BLaER1 (cell line): Measurements from ENCODE around the gene ZNF747.

Experiments
- H3K27ac ChIP-seq: shearing (Covaris generic); formaldehyde crosslinking; 2 replicates; pipeline ENCODE4 v1.8.1; 2022
- H3K27me3 ChIP-seq: shearing (Covaris generic); formaldehyde crosslinking; 2 replicates; pipeline ENCODE4 v1.8.1; 2022
- H3K36me3 ChIP-seq: shearing (Covaris generic); formaldehyde crosslinking; 2 replicates; pipeline ENCODE4 v1.8.1; 2022
- H3K4me1 ChIP-seq: shearing (Covaris generic); formaldehyde crosslinking; 2 replicates; pipeline ENCODE4 v1.8.1; 2022
- H3K4me2 ChIP-seq: shearing (Covaris generic); formaldehyde crosslinking; 2 replicates; pipeline ENCODE4 v1.8.1; 2022
- H3K4me3 ChIP-seq: shearing (Covaris generic); formaldehyde crosslinking; 2 replicates; pipeline ENCODE4 v1.8.1; 2022
- H3K9ac ChIP-seq: shearing (Covaris generic); formaldehyde crosslinking; 2 replicates; pipeline ENCODE4 v1.8.1; 2022
- H3K9me3 ChIP-seq: shearing (Covaris generic); formaldehyde crosslinking; 2 replicates; pipeline ENCODE4 v1.8.1; 2022
- H4K20me1 ChIP-seq: shearing (Covaris generic); formaldehyde crosslinking; 2 replicates; pipeline ENCODE4 v1.8.1; 2022
- Cebpa-rat ChIP-seq: shearing (Covaris generic); IDR thresholded peaks from 2 replicates; pipeline ENCODE4 v1.8.1; 2022

Gene ZNF747

DNA sequence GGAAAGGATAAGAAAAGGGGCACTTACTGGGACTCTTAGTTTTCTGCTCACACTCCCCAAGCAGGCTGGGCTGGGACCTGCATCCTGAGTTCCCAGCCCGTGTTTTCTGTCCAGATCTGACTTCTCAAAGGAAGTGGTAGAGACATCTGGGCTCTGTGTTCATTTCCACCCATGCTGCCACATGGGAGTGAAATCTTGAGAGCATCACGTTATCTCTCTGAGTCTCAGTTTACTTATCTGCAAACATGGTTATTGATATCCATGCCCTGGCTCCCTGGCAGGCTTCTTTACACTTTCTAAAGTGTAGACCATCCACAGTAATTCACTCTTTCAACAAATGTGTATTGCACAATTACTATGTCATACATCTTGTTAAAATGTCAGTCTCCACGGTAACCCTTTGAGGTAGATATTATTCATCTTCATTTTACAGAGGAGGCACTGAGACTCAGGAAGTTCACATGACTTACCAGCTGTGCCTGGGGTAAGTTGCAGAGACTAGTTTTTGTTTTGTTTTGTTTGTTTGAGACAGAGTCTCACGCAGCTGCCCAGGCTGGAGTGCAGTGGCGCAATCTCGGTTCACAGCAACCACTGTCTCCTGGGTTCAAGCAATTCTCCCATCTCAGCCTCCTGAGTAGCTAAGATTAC is 33.5 kb upstream of the ZNF747 start:
- Histone ChIP-seq H3K27ac (peak overlapping the region; percentile 52), H3K4me3 (no peak overlapping the region), H3K4me1 (peaks cover 47% of the 10 kb centered on the region), H4K20me1 (peaks cover 7% of the 10 kb centered on the region; the same call in 1 of the 2 replicates), H3K36me3 (no peaks in the 10 kb centered on the region), H3K4me2 (peak overlapping the region; percentile 99), H3K27me3 (no peaks in the 10 kb centered on the region), H3K9ac (peak overlapping the region; percentile 21; the same call in 1 of the 2 replicates), H3K9me3 (no peaks in the 10 kb centered on the region)
- TF ChIP-seq Cebpa-rat, result peak; percentile 90

GRCh38 chr16:30567160-30567990 is 32.7 kb upstream of the ZNF747 start:
- no peak for TF ChIP-seq Cebpa-rat
- no peaks in the 10 kb centered on the region; the same call in 1 of the 2 replicates for H4K20me1 ChIP-seq
- peak overlapping the region; percentile 52; the same call in 1 of the 2 replicates for H3K27ac ChIP-seq
- peak overlapping the region; percentile 99 for H3K4me2 ChIP-seq
- no peak overlapping the region for H3K4me3 ChIP-seq
- H3K4me1 ChIP-seq, result peaks cover 40% of the 10 kb centered on the region
- H3K36me3 ChIP-seq, result no peaks in the 10 kb centered on the region
- no peaks in the 10 kb centered on the region for H3K9me3 ChIP-seq
- peaks cover under 1% of the 10 kb centered on the region; the same call in 1 of the 2 replicates for H3K27me3 ChIP-seq
- peak overlapping the region; percentile 21; the same call in 1 of the 2 replicates for H3K9ac ChIP-seq

DNA sequence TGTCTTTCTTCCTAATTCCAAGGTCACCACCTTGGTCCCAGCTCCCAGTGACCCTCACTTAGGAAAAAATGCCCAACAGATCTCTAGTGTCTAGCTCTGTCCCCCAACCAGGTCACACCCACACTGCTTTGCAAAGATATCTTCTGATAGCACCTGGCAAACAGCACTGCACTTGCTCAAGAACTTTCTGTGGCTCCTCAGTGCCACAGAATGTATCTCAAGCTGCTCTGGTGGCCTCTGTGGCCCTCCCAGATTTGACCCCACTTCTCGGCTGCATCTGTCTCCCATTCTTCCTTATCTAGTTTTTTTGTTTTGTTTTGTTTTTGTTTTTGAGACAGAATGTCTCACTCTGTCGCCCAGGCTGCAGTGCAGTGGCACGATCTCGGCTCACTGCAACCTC is 31.9 kb upstream of the ZNF747 start:
- H3K4me3 ChIP-seq, result no peak overlapping the region
- peaks cover 9% of the 10 kb centered on the region for H3K27me3 ChIP-seq
- no peak overlapping the region for H3K27ac ChIP-seq
- no peak overlapping the region for H3K4me2 ChIP-seq
- no peaks in the 10 kb centered on the region for H3K36me3 ChIP-seq
- no peaks in the 10 kb centered on the region for H3K9me3 ChIP-seq
- no peak overlapping the region for H3K9ac ChIP-seq
- no peak for TF ChIP-seq Cebpa-rat
- peaks cover 44% of the 10 kb centered on the region for H3K4me1 ChIP-seq
- H4K20me1 ChIP-seq, result no peaks in the 10 kb centered on the region

DNA sequence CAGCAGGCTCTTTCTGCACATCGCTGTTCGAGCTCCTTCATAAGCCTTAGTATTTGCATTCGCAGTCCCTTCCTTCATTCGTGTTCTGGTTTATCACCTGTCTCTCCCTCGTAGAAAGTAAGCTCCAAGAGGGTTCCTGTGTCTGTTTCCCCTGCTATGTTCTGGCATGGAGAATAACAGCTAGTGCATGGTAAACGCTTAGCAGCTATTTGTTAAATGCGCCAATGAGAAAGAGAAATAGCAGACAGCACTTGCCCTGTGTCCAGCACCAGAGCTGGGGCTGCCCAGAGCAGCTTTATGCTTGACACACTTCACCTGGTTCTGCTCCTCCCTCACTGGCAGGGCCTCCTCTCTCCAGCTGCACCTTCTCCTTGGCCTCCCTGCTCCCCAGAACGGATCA is 31.3 kb upstream of the ZNF747 start:
- H3K36me3 ChIP-seq, result no peaks in the 10 kb centered on the region
- H3K27me3 ChIP-seq, result peaks cover 15% of the 10 kb centered on the region
- no peak overlapping the region for H3K9ac ChIP-seq
- no peak for TF ChIP-seq Cebpa-rat
- no peak overlapping the region for H3K4me2 ChIP-seq
- no peak overlapping the region for H3K27ac ChIP-seq
- peaks cover 48% of the 10 kb centered on the region for H3K4me1 ChIP-seq
- no peak overlapping the region for H3K4me3 ChIP-seq
- H3K9me3 ChIP-seq, result no peaks in the 10 kb centered on the region
- H4K20me1 ChIP-seq, result no peaks in the 10 kb centered on the region

GRCh38 chr16:30565526-30565925 is 30.9 kb upstream of the ZNF747 start:
- H4K20me1 ChIP-seq, result no peaks in the 10 kb centered on the region
- H3K4me2 ChIP-seq, result no peak overlapping the region
- H3K9ac ChIP-seq, result no peak overlapping the region
- H3K9me3 ChIP-seq, result no peaks in the 10 kb centered on the region
- H3K27me3 ChIP-seq, result peaks cover 19% of the 10 kb centered on the region
- TF ChIP-seq Cebpa-rat, result no peak
- no peak overlapping the region for H3K27ac ChIP-seq
- no peaks in the 10 kb centered on the region for H3K36me3 ChIP-seq
- H3K4me3 ChIP-seq, result no peak overlapping the region
- H3K4me1 ChIP-seq, result peaks cover 47% of the 10 kb centered on the region

- Histone ChIP-seq H3K4me2 (peak overlapping the region; percentile 80), H4K20me1 (no peaks in the 10 kb centered on the region), H3K9ac (peak overlapping the region; percentile 71; the same call in 1 of the 2 replicates), H3K4me1 (peaks cover 29% of the 10 kb centered on the region), H3K4me3 (peak overlapping the region; percentile 66), H3K27me3 (peaks cover 33% of the 10 kb centered on the region), H3K36me3 (no peaks in the 10 kb centered on the region), H3K27ac (no peak overlapping the region), H3K9me3 (no peaks in the 10 kb centered on the region)
- TF ChIP-seq Cebpa-rat, result no peak
These were observed 27.4 kb upstream of the ZNF747 start for GRCh38 chr16:30562021-30562420.

GRCh38 chr16:30561089-30561816 is 26.6 kb upstream of the ZNF747 start:
- Histone ChIP-seq H3K27ac (peak overlapping the region; percentile 67), H3K27me3 (peaks cover 33% of the 10 kb centered on the region), H3K9me3 (no peaks in the 10 kb centered on the region), H3K4me1 (peaks cover 37% of the 10 kb centered on the region), H3K4me2 (peak overlapping the region; percentile 80), H3K36me3 (peaks cover 3% of the 10 kb centered on the region), H4K20me1 (no peaks in the 10 kb centered on the region), H3K9ac (peak overlapping the region; percentile 71), H3K4me3 (peak overlapping the region; percentile 66)
- TF ChIP-seq Cebpa-rat, result no peak

GRCh38 chr16:30559690-30560089 is 25.0 kb upstream of the ZNF747 start:
- Histone ChIP-seq H3K4me1 (peaks cover 43% of the 10 kb centered on the region), H3K4me2 (no peak overlapping the region), H3K9me3 (no peaks in the 10 kb centered on the region), H3K27ac (no peak overlapping the region), H3K27me3 (peaks cover 33% of the 10 kb centered on the region), H3K9ac (no peak overlapping the region), H3K36me3 (peaks cover 19% of the 10 kb centered on the region), H4K20me1 (peaks cover 8% of the 10 kb centered on the region; the same call in 1 of the 2 replicates), H3K4me3 (no peak overlapping the region)
- no peak for TF ChIP-seq Cebpa-rat

GRCh38 chr16:30558789-30559377 is 24.2 kb upstream of the ZNF747 start:
- peaks cover 27% of the 10 kb centered on the region for H3K36me3 ChIP-seq
- peaks cover 44% of the 10 kb centered on the region for H3K4me1 ChIP-seq
- H3K9me3 ChIP-seq, result no peaks in the 10 kb centered on the region
- peaks cover 14% of the 10 kb centered on the region; the same call in 1 of the 2 replicates for H4K20me1 ChIP-seq
- peak overlapping the region; percentile 95 for H3K4me3 ChIP-seq
- peaks cover 33% of the 10 kb centered on the region for H3K27me3 ChIP-seq
- H3K4me2 ChIP-seq, result peak overlapping the region; percentile 91
- H3K27ac ChIP-seq, result peak overlapping the region; percentile 95
- peak overlapping the region; percentile 98 for H3K9ac ChIP-seq
- TF ChIP-seq Cebpa-rat, result no peak
